GM21360 (cell line): ENCODE data around the gene YES1.
A peak's percentile ranks its signal among the peaks of the same experiment; 100 is the strongest.
"Not testable (repeated sequence)": the region's sequence is repeated elsewhere in the genome, so short reads cannot be mapped to it uniquely, and the experiment has no call there.

Source experiments
- ATAC-seq: cut with Tn5 transposase; IDR thresholded peaks from one replicate; pipeline ENCODE4 v1.9.1; 2021; ENCODE audit warnings: mild to moderate bottlenecking, moderate library complexity; ENCODE audit not compliant: unreplicated experiment

Gene YES1

GRCh38 chr18:824179-824578, 12.1 kb upstream of the YES1 start:
- ATAC-seq, result no peak

- ATAC-seq, result no peak
These were observed 8.6 kb upstream of the YES1 start for GRCh38 chr18:820591-821165.

- ATAC-seq, result no peak
These were observed 4.8 kb upstream of the YES1 start for GRCh38 chr18:816869-817268.

GRCh38 chr18:816088-816653, 4.1 kb upstream of the YES1 start:
- ATAC-seq, result no peak

GRCh38 chr18:815353-815752, 3.3 kb upstream of the YES1 start:
- no peak for ATAC-seq

GRCh38 chr18:814300-815084, 2.5 kb upstream of the YES1 start:
- ATAC-seq, result no peak

- no peak for ATAC-seq
These were observed 1.4 kb upstream of the YES1 start for GRCh38 chr18:813172-814071.

GRCh38 chr18:812376-813171, 532 bp upstream of the YES1 start:
- peak; percentile 50 for ATAC-seq

- ATAC-seq, result peak; percentile 7
These were observed 705 bp downstream of the YES1 start for GRCh38 chr18:811182-811891.

GRCh38 chr18:809985-810642, 1.9 kb downstream of the YES1 start:
- ATAC-seq, result peak; percentile 24

GRCh38 chr18:809228-809627, 2.8 kb downstream of the YES1 start:
- not testable (repeated sequence) for ATAC-seq

GRCh38 chr18:808502-808901, 3.5 kb downstream of the YES1 start:
- no peak for ATAC-seq

GRCh38 chr18:808086-808485, 4.0 kb downstream of the YES1 start:
- ATAC-seq, result no peak

- ATAC-seq, result peak; percentile 18
These were observed 6.3 kb downstream of the YES1 start for GRCh38 chr18:805755-806110.

GRCh38 chr18:805008-805754, 6.9 kb downstream of the YES1 start:
- ATAC-seq, result peak; percentile 52

GRCh38 chr18:801137-801536, 10.9 kb downstream of the YES1 start:
- no peak for ATAC-seq

GRCh38 chr18:799943-800342, 12.1 kb downstream of the YES1 start:
- no peak for ATAC-seq

- not testable (repeated sequence) for ATAC-seq
These were observed 16.7 kb downstream of the YES1 start for GRCh38 chr18:795383-795782.

GRCh38 chr18:789397-789796, 22.6 kb downstream of the YES1 start:
- no peak for ATAC-seq
